Neural progenitor cell (in vitro differentiated cells): ENCODE data around the gene TLR9. TPM values are rescaled to one million over a fixed set of nuclear protein-coding genes. Genes with fewer than 3 reads are reported as not detected.

Source experiments
- DNase-seq: peaks from one replicate; pipeline ENCODE4 v3.0.0-alpha.2; 2016; ENCODE audit warnings: low spot score
- H2AFZ ChIP-seq: fragments of 200-600 bp; sonication (generic); replicated peaks from 2 replicates; pipeline ENCODE4 v1.6.1; 2016; ENCODE audit warnings: antibody characterized with exemption
- H3F3A ChIP-seq: fragments of 200-600 bp; sonication (generic); 2 replicates; pipeline ENCODE4 v1.6.1; 2016; ENCODE audit warnings: antibody characterized with exemption, low read depth
- H3K27ac ChIP-seq: fragments of 200-600 bp; sonication (generic); 2 replicates; pipeline ENCODE4 v1.5.1; 2016; ENCODE audit warnings: mild to moderate bottlenecking
- H3K27me3 ChIP-seq: fragments of 200-600 bp; sonication (generic); 2 replicates; pipeline ENCODE4 v1.6.1; 2016; ENCODE audit warnings: mild to moderate bottlenecking, moderate library complexity
- H3K36me3 ChIP-seq: fragments of 200-600 bp; sonication (generic); 2 replicates; pipeline ENCODE4 v1.5.1; 2016
- H3K4me1 ChIP-seq: fragments of 200-600 bp; sonication (generic); 2 replicates; pipeline ENCODE4 v1.6.1; 2016; ENCODE audit warnings: mixed run types
- H3K4me2 ChIP-seq: fragments of 200-600 bp; sonication (generic); 2 replicates; pipeline ENCODE4 v1.6.1; 2016
- H3K4me3 ChIP-seq: fragments of 200-600 bp; sonication (generic); 2 replicates; pipeline ENCODE4 v1.5.1; 2016
- H3K79me2 ChIP-seq: fragments of 200-600 bp; sonication (generic); 2 replicates; pipeline ENCODE4 v1.6.1; 2016; ENCODE audit warnings: low read depth
- H3K9ac ChIP-seq: fragments of 200-600 bp; sonication (generic); 2 replicates; pipeline ENCODE4 v1.6.1; 2016
- H3K9me3 ChIP-seq: fragments of 200-600 bp; sonication (generic); 2 replicates; pipeline ENCODE4 v1.5.1; 2016; ENCODE audit warnings: low read depth
- H4K20me1 ChIP-seq: fragments of 200-600 bp; sonication (generic); 2 replicates; pipeline ENCODE4 v1.6.1; 2016; ENCODE audit warnings: low read depth
- H3K27ac Mint-ChIP-seq: 3 replicates; pipeline ENCODE4 v1.8.0; 2021; ENCODE audit warnings: mixed read lengths
- H3K27me3 Mint-ChIP-seq: 2 replicates; pipeline ENCODE4 v1.8.0; 2022; ENCODE audit warnings: low read depth, mild to moderate bottlenecking, inconsistent platforms, moderate library complexity, mixed read lengths; ENCODE audit not compliant: insufficient read depth
- H3K36me3 Mint-ChIP-seq: 3 replicates; pipeline ENCODE4 v1.8.0; 2021; ENCODE audit warnings: mixed read lengths
- H3K4me1 Mint-ChIP-seq: 3 replicates; pipeline ENCODE4 v1.8.0; 2021; ENCODE audit warnings: mixed read lengths
- H3K4me3 Mint-ChIP-seq: 3 replicates; pipeline ENCODE4 v1.8.0; 2021; ENCODE audit warnings: mild to moderate bottlenecking, moderate library complexity, mixed read lengths
- H3K9me3 Mint-ChIP-seq: 3 replicates; pipeline ENCODE4 v1.8.0; 2020; ENCODE audit warnings: mixed read lengths
- EZH2 ChIP-seq: fragments of 200-600 bp; sonication (generic); IDR thresholded peaks from 2 replicates; pipeline ENCODE4 v1.6.1; 2017; ENCODE audit warnings: antibody characterized with exemption, mild to moderate bottlenecking, moderate library complexity
- EZH2phosphoT487 ChIP-seq: fragments of 200-600 bp; sonication (generic); IDR thresholded peaks from 2 replicates; pipeline ENCODE4 v1.6.1; 2017; ENCODE audit warnings: antibody characterized with exemption
- total RNA-seq: library from RNA; depleted of rRNA; stranded (reverse); fragments of >200 nt; gene quantifications from 2 replicates; pipeline ENCODE4 v1.2.3, GENCODE V29; 2015; ENCODE audit warnings: low replicate concordance
- TF ChIP-seq, protein P1 (sequence below): fragments of 200-600 bp; sonication (generic); IDR thresholded peaks from 2 replicates; pipeline ENCODE4 v1.5.1; 2017; ENCODE audit warnings: antibody characterized with exemption, mild to moderate bottlenecking

Gene TLR9
- total RNA-seq, 1 donor from 2014 or later, result not detected

DNA sequence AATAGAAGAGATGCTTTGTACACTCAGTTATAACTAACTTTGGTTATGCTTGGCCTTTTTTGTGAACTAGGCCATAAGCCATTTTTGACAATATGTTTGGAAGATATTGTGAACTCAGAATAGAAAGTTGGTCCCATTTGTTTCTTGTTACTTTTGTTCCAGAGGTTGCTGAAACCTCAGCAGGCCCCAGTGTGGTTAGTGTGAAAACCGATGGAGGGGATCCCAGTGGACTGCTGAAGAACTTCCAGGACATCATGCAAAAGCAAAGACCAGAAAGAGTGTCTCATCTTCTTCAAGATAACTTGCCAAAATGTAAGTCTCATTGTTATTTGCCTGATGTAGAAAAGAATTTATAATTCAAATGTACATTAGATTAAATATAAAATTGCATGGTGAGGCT, 21.7 kb downstream of the TLR9 start:
- H3K9ac ChIP-seq, result no peak overlapping the region
- DNase-seq, result no peak
- H3K4me1 ChIP-seq, result peaks cover 4% of the 10 kb centered on the region
- H2AFZ ChIP-seq, result no peak overlapping the region
- TF ChIP-seq, protein P1, sequence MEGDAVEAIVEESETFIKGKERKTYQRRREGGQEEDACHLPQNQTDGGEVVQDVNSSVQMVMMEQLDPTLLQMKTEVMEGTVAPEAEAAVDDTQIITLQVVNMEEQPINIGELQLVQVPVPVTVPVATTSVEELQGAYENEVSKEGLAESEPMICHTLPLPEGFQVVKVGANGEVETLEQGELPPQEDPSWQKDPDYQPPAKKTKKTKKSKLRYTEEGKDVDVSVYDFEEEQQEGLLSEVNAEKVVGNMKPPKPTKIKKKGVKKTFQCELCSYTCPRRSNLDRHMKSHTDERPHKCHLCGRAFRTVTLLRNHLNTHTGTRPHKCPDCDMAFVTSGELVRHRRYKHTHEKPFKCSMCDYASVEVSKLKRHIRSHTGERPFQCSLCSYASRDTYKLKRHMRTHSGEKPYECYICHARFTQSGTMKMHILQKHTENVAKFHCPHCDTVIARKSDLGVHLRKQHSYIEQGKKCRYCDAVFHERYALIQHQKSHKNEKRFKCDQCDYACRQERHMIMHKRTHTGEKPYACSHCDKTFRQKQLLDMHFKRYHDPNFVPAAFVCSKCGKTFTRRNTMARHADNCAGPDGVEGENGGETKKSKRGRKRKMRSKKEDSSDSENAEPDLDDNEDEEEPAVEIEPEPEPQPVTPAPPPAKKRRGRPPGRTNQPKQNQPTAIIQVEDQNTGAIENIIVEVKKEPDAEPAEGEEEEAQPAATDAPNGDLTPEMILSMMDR, result no peak
- TF ChIP-seq EZH2, result no peak
- TF ChIP-seq EZH2phosphoT487, result no peak
- no peaks in the 10 kb centered on the region for H3K27me3 ChIP-seq
- H3K79me2 ChIP-seq, result peaks cover 21% of the 10 kb centered on the region
- no peaks in the 10 kb centered on the region for H3F3A ChIP-seq
- H3K36me3 ChIP-seq, result peaks cover 30% of the 10 kb centered on the region
- Mint-ChIP-seq H3K9me3 (no peaks in the 10 kb centered on the region), H3K27me3 (no peaks in the 10 kb centered on the region), H3K27ac (no peak overlapping the region), H3K36me3 (peaks cover 45% of the 10 kb centered on the region), H3K4me1 (peaks cover 7% of the 10 kb centered on the region), H3K4me3 (no peak overlapping the region)
- no peak overlapping the region for H3K4me2 ChIP-seq
- H3K4me3 ChIP-seq, result no peak overlapping the region
- peaks cover 11% of the 10 kb centered on the region for H4K20me1 ChIP-seq
- H3K27ac ChIP-seq, result no peak overlapping the region
- H3K9me3 ChIP-seq, result no peaks in the 10 kb centered on the region

DNA sequence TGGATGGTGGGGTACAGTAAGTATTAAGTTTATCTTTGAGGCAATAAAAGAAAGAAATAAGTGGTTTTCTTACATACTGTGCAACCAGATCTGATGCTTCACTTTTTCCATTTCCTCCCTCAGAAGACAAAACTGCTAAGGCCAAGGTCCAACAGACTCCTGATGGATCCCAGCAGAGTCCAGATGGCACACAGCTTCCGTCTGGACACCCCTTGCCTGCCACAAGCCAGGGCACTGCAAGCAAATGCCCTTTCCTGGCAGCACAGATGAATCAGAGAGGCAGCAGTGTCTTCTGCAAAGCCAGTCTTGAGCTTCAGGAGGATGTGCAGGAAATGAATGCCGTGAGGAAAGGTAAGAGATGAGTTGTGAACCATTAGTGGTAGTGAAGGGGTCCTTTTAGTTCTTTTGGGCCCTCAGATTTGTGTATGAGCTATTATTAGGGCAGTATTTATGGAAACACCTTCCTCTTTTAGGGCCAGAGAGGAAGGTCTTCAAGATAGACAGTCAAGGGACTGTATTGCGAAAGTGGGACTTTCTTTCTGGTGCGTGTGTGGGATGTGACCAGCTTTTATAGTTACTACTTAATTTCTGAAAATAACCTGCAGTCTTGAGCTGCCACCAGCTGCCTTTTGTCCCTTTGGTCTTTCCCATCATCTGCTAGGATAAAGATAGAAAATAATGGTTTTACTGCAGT, 22.9 kb downstream of the TLR9 start:
- no peak overlapping the region for H3K27ac Mint-ChIP-seq
- no peaks in the 10 kb centered on the region for H3K9me3 ChIP-seq
- no peaks in the 10 kb centered on the region for H3K9me3 Mint-ChIP-seq
- H3K4me1 Mint-ChIP-seq, result peaks cover 14% of the 10 kb centered on the region
- peaks cover 12% of the 10 kb centered on the region for H4K20me1 ChIP-seq
- no peaks in the 10 kb centered on the region for H3K27me3 ChIP-seq
- no peak overlapping the region for H3K27ac ChIP-seq
- DNase-seq, result no peak
- no peak overlapping the region for H3K4me2 ChIP-seq
- no peaks in the 10 kb centered on the region for H3F3A ChIP-seq
- TF ChIP-seq EZH2phosphoT487 (no peak), EZH2 (no peak)
- TF ChIP-seq, protein P1, result no peak
- peaks cover 21% of the 10 kb centered on the region for H3K36me3 ChIP-seq
- peaks cover 28% of the 10 kb centered on the region for H3K79me2 ChIP-seq
- peaks cover 36% of the 10 kb centered on the region for H3K36me3 Mint-ChIP-seq
- H3K4me1 ChIP-seq, result peaks cover 6% of the 10 kb centered on the region
- H3K4me3 Mint-ChIP-seq, result no peak overlapping the region
- H2AFZ ChIP-seq, result no peak overlapping the region
- H3K4me3 ChIP-seq, result no peak overlapping the region
- no peak overlapping the region for H3K9ac ChIP-seq
- H3K27me3 Mint-ChIP-seq, result no peaks in the 10 kb centered on the region

DNA sequence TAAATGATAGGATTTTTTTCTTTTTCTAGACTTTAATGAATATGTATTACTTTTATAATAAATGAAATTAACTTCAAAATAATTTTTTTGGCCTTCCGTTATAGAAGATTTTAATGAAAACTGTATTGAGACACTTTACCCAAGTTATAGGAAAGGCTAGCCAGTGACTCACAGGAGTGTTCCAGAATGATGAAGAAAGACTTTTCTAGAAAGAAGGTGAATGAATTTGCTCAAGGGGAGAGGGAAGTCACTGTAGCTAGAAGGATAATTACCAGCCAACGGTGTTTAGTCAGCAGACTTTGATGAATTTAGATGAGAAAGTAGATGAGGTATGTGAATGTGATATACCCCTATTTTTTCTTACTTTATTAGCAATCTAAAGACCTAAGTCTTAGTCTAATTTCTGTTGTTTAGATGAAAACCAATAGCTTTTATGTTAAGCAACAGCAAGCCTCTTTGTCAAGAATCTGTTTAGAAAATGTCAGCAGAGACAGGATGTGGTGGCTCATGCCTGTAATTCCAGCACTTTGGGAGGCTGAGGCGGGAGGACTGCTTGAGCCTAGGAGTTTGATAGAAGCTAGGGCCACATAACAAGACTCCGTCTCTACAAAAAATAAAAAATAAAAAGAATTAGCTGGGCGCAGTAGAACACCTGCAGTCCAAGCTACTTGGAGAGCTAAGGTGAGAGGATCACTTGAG, 24.3 kb downstream of the TLR9 start:
- Histone ChIP-seq H3K4me3 (no peak overlapping the region), H3F3A (no peaks in the 10 kb centered on the region), H3K4me1 (peaks cover 9% of the 10 kb centered on the region), H3K27me3 (no peaks in the 10 kb centered on the region), H3K27ac (no peak overlapping the region), H3K9me3 (no peaks in the 10 kb centered on the region), H3K4me2 (no peak overlapping the region), H3K79me2 (peaks cover 28% of the 10 kb centered on the region), H2AFZ (no peak overlapping the region), H4K20me1 (peaks cover 12% of the 10 kb centered on the region), H3K9ac (no peak overlapping the region), H3K36me3 (peaks cover 20% of the 10 kb centered on the region)
- peaks cover 2% of the 10 kb centered on the region for H3K27me3 Mint-ChIP-seq
- no peak overlapping the region for H3K27ac Mint-ChIP-seq
- peaks cover 28% of the 10 kb centered on the region for H3K36me3 Mint-ChIP-seq
- TF ChIP-seq, protein P1, result no peak
- TF ChIP-seq EZH2phosphoT487 (no peak), EZH2 (no peak)
- no peaks in the 10 kb centered on the region for H3K9me3 Mint-ChIP-seq
- no peak for DNase-seq
- peaks cover 16% of the 10 kb centered on the region for H3K4me1 Mint-ChIP-seq
- no peak overlapping the region for H3K4me3 Mint-ChIP-seq
